GM21390 (cell line): ENCODE measurements around the gene FAM120B.
"Not testable (repeated sequence)": the region's sequence is repeated elsewhere in the genome, so short reads cannot be mapped to it uniquely, and the experiment has no call there.

Experiments used
- ATAC-seq: cut with Tn5 transposase; IDR thresholded peaks from one replicate; pipeline ENCODE4 v1.9.1; 2021; ENCODE audit not compliant: unreplicated experiment

FAM120B gene

GRCh38 chr6:170306324-170307079 is at the start of gene FAM120B:
Gene FAM120B (plus strand): TSS chr6:170306758. CDS start chr6:170317391, 10,633 bp downstream.
- peak; percentile 96 for ATAC-seq

DNA sequence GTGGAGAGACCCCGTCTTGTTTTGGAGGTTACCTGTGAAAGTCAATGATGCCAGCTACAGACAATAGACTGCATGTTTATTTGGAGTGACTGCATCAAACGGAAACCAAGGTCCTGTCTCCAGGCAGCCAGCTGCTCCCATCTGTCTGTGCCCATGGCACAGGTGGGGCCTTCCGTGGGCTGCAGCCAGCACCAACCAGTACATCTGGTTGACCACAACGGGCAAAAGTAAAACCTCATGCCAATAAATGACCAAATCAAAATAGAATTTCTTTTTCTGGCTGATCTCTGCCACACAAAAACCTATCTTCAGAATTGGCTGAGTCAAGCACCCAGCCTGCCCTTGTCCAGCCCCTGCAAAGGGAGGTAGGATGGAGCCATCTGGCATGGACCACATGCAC is 49.2 kb upstream of the FAM120B start:
- no peak for ATAC-seq

- no peak for ATAC-seq
Observed at GRCh38 chr6:170258407-170258806, 48.2 kb upstream of the FAM120B start.

- ATAC-seq: no peak
Observed at GRCh38 chr6:170259278-170259677, 47.3 kb upstream of the FAM120B start.

GRCh38 chr6:170260686-170261085 is 45.9 kb upstream of the FAM120B start:
- ATAC-seq: no peak

- ATAC-seq: no peak
Observed at GRCh38 chr6:170261643-170262488, 44.7 kb upstream of the FAM120B start.

DNA sequence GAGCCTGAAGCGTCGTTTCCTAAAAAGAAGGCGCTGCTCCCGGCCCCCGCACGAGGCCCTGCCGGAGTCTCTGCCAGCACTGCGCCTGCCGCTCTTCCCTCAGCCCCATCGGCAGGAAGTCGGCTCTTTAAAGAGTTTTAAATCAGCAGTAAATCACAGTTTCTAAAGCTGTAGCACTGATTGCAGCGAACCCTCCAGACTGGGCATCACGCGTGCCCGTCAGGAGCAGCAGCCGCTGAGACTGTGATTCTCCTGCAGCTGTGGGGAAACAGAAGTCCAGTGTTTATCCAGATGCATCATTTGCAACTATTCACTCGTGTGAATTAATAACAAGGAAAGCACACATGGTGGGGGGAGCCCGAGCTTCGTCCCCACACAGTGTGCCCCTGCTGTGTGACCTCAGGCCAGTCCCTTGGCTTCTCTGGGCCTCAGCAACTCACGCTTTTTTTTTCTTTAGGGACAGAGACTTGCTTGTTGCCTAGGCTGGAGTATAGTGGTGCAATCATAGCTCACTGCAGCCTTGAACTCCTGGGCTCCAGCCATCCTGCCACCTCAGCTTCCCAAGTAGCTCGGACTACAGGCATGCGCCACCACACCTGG is 44.0 kb upstream of the FAM120B start:
- no peak for ATAC-seq

GRCh38 chr6:170263410-170263809 is 43.1 kb upstream of the FAM120B start:
- no peak for ATAC-seq

DNA sequence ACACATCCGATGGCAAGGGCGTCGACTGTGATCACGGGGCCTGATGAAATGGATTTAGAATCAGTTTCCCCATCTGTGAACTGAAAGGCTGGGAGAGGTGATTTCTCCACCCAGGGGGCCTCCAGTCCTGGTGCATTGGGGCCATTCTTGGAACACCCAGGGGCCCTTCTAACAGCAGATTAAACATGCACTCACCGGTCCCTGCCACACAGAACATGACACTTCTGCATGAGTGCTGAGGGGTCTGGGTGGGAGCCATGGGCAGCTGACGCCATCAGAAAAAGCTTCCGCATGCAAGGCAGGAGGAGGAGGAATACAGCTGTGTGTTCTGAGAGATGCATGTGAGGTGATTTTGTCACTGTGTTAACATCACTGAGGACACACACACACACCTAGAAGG is 42.5 kb upstream of the FAM120B start:
- ATAC-seq: no peak

- ATAC-seq: not testable (repeated sequence)
Observed at GRCh38 chr6:170264644-170265043, 41.9 kb upstream of the FAM120B start.

GRCh38 chr6:170265655-170266054 is 40.9 kb upstream of the FAM120B start:
- no peak for ATAC-seq

- no peak for ATAC-seq
Observed at GRCh38 chr6:170266061-170266825, 40.3 kb upstream of the FAM120B start.

DNA sequence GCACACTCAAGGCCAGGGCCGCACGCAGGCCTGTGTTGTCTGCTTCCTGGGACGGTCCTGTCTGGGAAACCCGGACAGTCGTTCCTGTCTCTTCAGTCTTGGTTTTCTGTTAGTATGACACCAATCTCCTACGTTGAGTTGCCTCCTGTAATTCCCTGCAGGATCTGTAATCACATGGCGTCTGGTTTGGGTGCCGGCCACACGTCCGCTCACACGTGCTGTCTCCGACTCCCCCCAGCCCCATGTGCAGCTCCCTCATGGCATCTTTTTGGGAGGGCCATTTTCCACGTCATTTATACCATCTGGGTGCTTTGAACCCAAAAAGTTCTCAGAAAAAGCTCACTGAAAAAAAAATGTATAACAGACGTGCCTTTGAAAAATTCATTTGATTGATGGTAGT is 38.9 kb upstream of the FAM120B start:
- no peak for ATAC-seq

DNA sequence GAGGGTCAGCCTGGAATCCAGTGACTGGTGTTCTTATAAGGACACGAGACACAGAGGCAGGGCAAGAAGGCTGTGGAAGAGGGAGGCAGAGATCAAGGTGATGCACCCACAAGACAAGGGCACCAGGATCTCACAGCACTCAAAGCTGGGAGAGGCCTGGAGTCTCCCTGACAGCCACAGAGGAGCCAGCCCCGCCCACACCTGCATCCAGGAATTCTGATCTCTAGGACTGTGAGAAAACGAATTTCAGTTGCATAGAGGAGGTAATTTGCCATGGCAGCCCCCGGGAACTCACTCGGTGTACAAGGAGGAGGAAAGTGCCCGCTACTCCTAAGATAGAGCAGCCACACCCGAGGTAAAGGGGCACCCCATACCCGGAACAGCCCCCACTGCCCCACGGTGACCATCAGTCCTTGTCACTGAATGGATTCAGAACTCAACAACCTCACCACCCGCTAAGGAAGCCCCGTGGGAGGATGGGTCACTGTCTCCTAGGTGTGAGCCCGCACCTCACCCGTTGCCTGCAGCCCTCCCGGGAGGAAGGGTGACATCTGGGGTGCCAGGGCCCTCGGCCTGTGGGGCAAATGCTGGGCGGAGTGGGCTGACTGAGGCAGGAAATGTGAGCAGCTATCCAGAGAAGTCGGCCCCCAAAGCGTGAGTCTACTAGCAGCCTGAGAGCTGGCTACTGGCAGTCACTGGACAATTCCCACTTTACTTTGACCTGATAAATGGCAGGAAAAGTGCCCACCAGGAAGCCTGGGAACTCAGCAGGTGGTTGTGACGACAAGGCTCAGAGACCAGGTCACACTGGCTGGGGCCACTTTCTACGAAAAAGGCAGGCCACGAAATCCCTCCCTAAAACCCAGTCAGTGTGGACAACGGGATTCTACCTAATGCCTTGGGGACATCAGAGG is 38.1 kb upstream of the FAM120B start:
- no peak for ATAC-seq

- ATAC-seq: no peak
Observed at GRCh38 chr6:170269151-170269845, 37.3 kb upstream of the FAM120B start.

- ATAC-seq: no peak
Observed at GRCh38 chr6:170269846-170270541, 36.6 kb upstream of the FAM120B start.

GRCh38 chr6:170270984-170271593 is 35.5 kb upstream of the FAM120B start:
- no peak for ATAC-seq

- peak; percentile 96 for ATAC-seq
Observed at GRCh38 chr6:170271771-170272314, 34.7 kb upstream of the FAM120B start.
